Bronchial epithelial cell (primary cell): ENCODE results near the gene SHOC1. TPM values are rescaled to one million over a fixed set of nuclear protein-coding genes. Genes with fewer than 3 reads are reported as not detected.

Experiments used
- DNase-seq: peaks from one replicate; pipeline ENCODE4 v3.0.0-alpha.2; 2010; ENCODE audit warnings: low read depth
- FAIRE-seq: peaks from 2 replicates; lab custom pipeline; 2011; peaks lifted over from hg19 to GRCh38; lab: Jason Lieb, UNC
- H3K27me3 ChIP-seq: 2 replicates; pipeline ENCODE4 v1.5.1; 2011; ENCODE audit warnings: low read length; ENCODE audit not compliant: control insufficient read depth, insufficient read depth
- H3K36me3 ChIP-seq: 2 replicates; pipeline ENCODE4 v1.5.1; 2011; ENCODE audit warnings: low read length; ENCODE audit not compliant: control insufficient read depth, insufficient read depth
- H3K4me3 ChIP-seq: 2 replicates; pipeline ENCODE4 v1.5.1; 2011; ENCODE audit warnings: mild to moderate bottlenecking, low read depth, low read length, control low read depth
- total RNA-seq: library from RNA; depleted of rRNA; stranded (reverse); fragments of >200 nt; gene quantifications from 2 replicates; pipeline ENCODE4 v1.2.1, GENCODE V29; 2014
- TF ChIP-seq, protein P1 (sequence below): IDR thresholded peaks from 2 replicates; pipeline ENCODE4 v1.5.1; 2011; ENCODE audit warnings: mild to moderate bottlenecking, moderate library complexity, low read length, control low read depth, inconsistent platforms; ENCODE audit not compliant: insufficient read depth, severe bottlenecking

The SHOC1 gene
- total RNA-seq, 1 donor from 2014 or later, result under 0.01 TPM

DNA sequence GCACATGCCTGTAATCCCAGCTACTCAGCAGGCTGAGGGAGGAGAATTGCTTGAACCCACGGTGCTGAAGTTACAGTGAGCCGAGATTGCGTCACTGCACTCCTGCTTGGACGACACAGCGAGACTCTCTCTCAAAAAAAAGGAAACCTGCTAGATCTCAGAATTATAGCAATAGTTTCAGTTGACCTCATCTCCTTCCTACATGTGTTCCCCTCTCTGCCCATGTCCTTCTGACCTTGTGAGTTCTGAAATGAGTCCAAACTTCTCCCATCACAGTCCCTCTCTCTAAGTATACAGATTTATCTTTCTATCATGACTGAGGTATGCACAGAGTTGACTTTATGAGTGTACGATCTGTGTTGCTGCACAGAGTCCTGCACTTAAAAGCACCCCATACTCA lies 44.6 kb upstream of the SHOC1 start:
- FAIRE-seq, result no peak
- Histone ChIP-seq H3K36me3 (no peaks in the 10 kb centered on the region), H3K4me3 (no peak overlapping the region), H3K27me3 (no peaks in the 10 kb centered on the region)
- TF ChIP-seq, protein P1, sequence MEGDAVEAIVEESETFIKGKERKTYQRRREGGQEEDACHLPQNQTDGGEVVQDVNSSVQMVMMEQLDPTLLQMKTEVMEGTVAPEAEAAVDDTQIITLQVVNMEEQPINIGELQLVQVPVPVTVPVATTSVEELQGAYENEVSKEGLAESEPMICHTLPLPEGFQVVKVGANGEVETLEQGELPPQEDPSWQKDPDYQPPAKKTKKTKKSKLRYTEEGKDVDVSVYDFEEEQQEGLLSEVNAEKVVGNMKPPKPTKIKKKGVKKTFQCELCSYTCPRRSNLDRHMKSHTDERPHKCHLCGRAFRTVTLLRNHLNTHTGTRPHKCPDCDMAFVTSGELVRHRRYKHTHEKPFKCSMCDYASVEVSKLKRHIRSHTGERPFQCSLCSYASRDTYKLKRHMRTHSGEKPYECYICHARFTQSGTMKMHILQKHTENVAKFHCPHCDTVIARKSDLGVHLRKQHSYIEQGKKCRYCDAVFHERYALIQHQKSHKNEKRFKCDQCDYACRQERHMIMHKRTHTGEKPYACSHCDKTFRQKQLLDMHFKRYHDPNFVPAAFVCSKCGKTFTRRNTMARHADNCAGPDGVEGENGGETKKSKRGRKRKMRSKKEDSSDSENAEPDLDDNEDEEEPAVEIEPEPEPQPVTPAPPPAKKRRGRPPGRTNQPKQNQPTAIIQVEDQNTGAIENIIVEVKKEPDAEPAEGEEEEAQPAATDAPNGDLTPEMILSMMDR, result no peak
- no peak for DNase-seq

DNA sequence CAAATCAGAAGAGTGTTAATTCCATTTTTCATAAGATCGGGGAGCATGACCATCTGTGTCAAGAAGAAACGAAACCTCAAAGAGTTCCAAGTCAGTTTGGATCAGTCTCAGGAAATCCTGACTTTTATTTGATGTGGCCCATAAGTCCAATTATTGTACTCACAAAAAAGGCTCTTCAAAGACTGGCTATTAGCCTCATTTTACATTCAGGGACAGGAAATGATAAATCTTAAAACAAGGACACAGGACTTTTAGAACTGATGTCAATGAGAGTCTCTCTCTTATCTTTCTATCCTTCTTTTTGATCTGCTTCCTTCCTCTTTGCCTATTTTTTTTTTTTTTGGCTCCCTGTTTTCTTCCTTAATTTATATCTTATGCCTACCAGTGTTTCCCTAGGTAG lies 43.7 kb upstream of the SHOC1 start:
- no peaks in the 10 kb centered on the region for H3K36me3 ChIP-seq
- DNase-seq (no peak), FAIRE-seq (no peak)
- no peak overlapping the region for H3K4me3 ChIP-seq
- no peaks in the 10 kb centered on the region for H3K27me3 ChIP-seq
- TF ChIP-seq, protein P1, result no peak

DNA sequence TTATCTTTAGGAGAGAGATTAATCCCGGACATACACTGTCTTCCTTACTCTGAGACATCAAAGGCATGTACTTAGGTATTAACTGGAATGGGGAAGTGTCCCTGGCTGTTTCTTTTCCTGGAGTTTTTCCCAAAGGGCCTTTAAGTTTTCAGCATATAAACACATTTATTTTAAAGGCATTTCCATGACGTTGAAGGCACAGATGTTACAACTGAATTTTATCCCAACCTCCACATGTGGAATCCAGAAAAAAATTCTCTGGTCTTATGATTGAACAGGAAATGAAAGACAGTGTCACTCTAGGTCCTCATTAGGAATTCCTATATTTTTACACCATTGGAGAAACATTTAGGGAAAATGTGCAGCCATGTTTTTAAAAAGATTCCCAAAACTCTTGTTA lies 41.6 kb upstream of the SHOC1 start:
- TF ChIP-seq, protein P1, result no peak
- DNase-seq, result no peak
- H3K27me3 ChIP-seq, result no peaks in the 10 kb centered on the region
- H3K36me3 ChIP-seq, result no peaks in the 10 kb centered on the region
- H3K4me3 ChIP-seq, result no peak overlapping the region
- FAIRE-seq, result no peak

DNA sequence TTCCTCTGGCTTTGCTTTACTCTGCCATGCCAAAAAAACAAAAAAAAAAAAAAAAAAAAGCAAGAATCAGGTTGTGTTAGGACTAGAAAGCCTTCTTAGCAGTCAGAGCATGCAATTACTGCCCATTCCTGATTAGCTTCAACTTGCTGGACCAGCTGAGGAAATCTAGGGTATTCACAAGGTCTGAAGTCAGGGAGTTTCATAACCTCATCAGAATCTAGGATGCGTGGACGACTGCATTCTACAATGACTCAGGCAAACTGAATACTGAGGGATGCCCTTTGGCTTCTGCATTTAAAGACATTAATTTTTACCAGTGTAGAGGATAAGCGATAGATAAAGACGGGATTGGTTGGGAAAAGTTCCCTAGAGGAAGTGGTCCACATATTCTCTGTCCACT lies 39.2 kb upstream of the SHOC1 start:
- TF ChIP-seq, protein P1, result no peak
- no peak for FAIRE-seq
- peak; percentile 87 for DNase-seq
- no peaks in the 10 kb centered on the region for H3K36me3 ChIP-seq
- H3K27me3 ChIP-seq, result no peaks in the 10 kb centered on the region
- no peak overlapping the region for H3K4me3 ChIP-seq

DNA sequence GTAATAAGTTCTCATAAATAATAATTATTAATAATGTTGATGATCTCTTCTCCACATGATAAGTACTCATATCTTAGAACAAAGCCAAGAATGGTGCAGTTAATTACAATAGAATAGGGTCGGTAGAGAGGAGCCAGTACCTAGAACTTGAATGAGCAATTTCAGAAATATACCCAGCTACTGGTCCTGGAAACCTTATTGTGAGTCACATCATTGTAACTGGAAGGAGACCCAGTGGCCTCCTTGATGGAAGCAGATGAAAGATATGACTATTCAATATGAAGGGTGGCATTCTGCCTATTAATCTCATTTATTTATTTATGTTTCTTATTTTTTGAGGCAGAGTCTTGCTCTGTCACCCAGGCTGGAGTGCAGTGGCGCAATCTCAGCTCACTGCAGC lies 37.7 kb upstream of the SHOC1 start:
- TF ChIP-seq, protein P1, result no peak
- DNase-seq, result peak; percentile 40
- FAIRE-seq, result no peak

DNA sequence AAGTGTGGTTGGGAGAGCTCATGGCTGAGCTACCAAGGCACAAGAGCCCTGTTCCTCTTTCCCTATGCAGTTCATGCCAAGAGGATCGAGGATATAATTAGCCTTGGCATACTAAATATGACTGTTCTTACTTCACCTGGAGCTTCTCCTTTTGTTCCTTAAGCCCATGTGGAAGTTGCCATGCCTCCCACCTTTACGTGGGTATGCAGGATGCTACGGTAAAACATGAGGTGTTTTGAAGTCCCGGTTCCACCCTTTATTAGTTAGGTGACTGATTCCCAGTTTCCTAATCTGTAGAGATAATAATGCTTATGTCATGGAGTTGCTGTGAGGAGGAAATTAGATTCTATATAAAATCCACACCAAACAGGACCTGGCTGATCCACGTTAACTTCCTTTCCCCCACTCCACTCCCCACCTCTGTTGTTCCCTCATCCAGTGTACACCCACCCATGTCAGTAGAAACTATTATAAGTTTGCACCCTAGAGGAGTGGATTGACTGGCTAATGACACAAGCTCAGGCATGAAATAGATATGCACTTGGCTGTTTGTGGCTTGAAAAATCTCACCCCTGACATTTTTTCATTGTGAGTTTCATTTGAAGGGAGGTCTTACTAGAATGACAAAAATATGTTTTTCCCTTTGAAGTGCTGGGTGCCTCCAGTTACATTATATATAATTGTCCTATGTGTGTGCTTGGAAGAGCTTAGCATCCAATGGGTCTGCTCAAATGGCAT lies 36.8 kb upstream of the SHOC1 start:
- FAIRE-seq, result no peak
- DNase-seq, result peak; percentile 86
- H3K36me3 ChIP-seq, result no peaks in the 10 kb centered on the region
- no peak overlapping the region for H3K4me3 ChIP-seq
- no peaks in the 10 kb centered on the region for H3K27me3 ChIP-seq
- TF ChIP-seq, protein P1, result no peak

More for the DNA sequence above, 37.7 kb upstream of the SHOC1 start:
- Histone ChIP-seq H3K36me3 (no peaks in the 10 kb centered on the region), H3K27me3 (no peaks in the 10 kb centered on the region), H3K4me3 (no peak overlapping the region)
